HT1080 (cell line): ENCODE data around the gene SGPP2. TPM values are rescaled to one million over a fixed set of nuclear protein-coding genes. Genes with fewer than 3 reads are reported as not detected.

Experiments used
- DNase-seq: peaks from one replicate; pipeline ENCODE4 v3.0.0-alpha.2; 2015; ENCODE audit warnings: low read depth
- total RNA-seq: library from RNA; depleted of rRNA; stranded (reverse); fragments of >200 nt; shearing (Covaris generic); gene quantifications from 2 replicates; pipeline ENCODE4 v1.2.3, GENCODE V29; 2014

SGPP2 gene
- total RNA-seq, 1 experiment from 2014 or later, result not detected

GRCh38 chr2:222465746-222466145 lies 41.4 kb downstream of the SGPP2 start:
- no peak for DNase-seq

- no peak for DNase-seq
These were observed 44.0 kb downstream of the SGPP2 start for GRCh38 chr2:222468346-222468745.

- DNase-seq, result no peak
These were observed 46.6 kb downstream of the SGPP2 start for GRCh38 chr2:222470802-222471468.

- DNase-seq, result no peak
These were observed 53.7 kb downstream of the SGPP2 start for GRCh38 chr2:222477962-222478608.

- no peak for DNase-seq
These were observed 55.5 kb downstream of the SGPP2 start for GRCh38 chr2:222479859-222480258.

- no peak for DNase-seq
These were observed 56.2 kb downstream of the SGPP2 start for GRCh38 chr2:222480497-222480896.

GRCh38 chr2:222481941-222482340 lies 57.6 kb downstream of the SGPP2 start:
- no peak for DNase-seq

- no peak for DNase-seq
These were observed 59.2 kb downstream of the SGPP2 start for GRCh38 chr2:222483513-222484039.

GRCh38 chr2:222485367-222486211 lies 61.2 kb downstream of the SGPP2 start:
- no peak for DNase-seq

- no peak for DNase-seq
These were observed 65.8 kb downstream of the SGPP2 start for GRCh38 chr2:222490131-222490530.

- no peak for DNase-seq
These were observed 68.3 kb downstream of the SGPP2 start for GRCh38 chr2:222492683-222493082.

- DNase-seq, result no peak
These were observed 69.9 kb downstream of the SGPP2 start for GRCh38 chr2:222494104-222494739.

- DNase-seq, result no peak
These were observed 71.0 kb downstream of the SGPP2 start for GRCh38 chr2:222495388-222495787.

GRCh38 chr2:222499226-222499625 lies 74.9 kb downstream of the SGPP2 start:
- DNase-seq, result no peak

- DNase-seq, result no peak
These were observed 79.8 kb downstream of the SGPP2 start for GRCh38 chr2:222504191-222504590.

GRCh38 chr2:222504719-222505118 lies 80.4 kb downstream of the SGPP2 start:
- no peak for DNase-seq

GRCh38 chr2:222506230-222506935 lies 82.0 kb downstream of the SGPP2 start:
- no peak for DNase-seq

GRCh38 chr2:222514901-222515300 lies 90.6 kb downstream of the SGPP2 start:
- DNase-seq, result no peak

GRCh38 chr2:222518570-222519381 lies 94.4 kb downstream of the SGPP2 start:
- peak; percentile 32 for DNase-seq

GRCh38 chr2:222521099-222521498 lies 96.8 kb downstream of the SGPP2 start:
- DNase-seq, result no peak
